ENCODE results near the gene PCSK2. TPM values are rescaled to one million over a fixed set of nuclear protein-coding genes. Genes with fewer than 3 reads are reported as not detected.
A peak's percentile ranks its signal among the peaks of the same experiment; 100 is the strongest.

Gene PCSK2
- total RNA-seq, 2 experiments from 2014 or later: not detected

- H3K4me3 Mint-ChIP-seq: no peak overlapping the region
- H3K9me3 Mint-ChIP-seq: no peaks in the 10 kb centered on the region
- peaks cover 7% of the 10 kb centered on the region for H3K27me3 Mint-ChIP-seq
- no peaks in the 10 kb centered on the region for H3K36me3 Mint-ChIP-seq (ENCODE audit: low read depth)
- H3K27ac Mint-ChIP-seq: no peak overlapping the region
- DNase-seq: no peak
- H3K4me1 Mint-ChIP-seq: peaks cover 8% of the 10 kb centered on the region
- ChIA-PET POLR2A (no interaction called here), CTCF (no interaction called here)
These were observed 229.4 kb downstream of the PCSK2 start for GRCh38 chr20:17456279-17456678.

DNA sequence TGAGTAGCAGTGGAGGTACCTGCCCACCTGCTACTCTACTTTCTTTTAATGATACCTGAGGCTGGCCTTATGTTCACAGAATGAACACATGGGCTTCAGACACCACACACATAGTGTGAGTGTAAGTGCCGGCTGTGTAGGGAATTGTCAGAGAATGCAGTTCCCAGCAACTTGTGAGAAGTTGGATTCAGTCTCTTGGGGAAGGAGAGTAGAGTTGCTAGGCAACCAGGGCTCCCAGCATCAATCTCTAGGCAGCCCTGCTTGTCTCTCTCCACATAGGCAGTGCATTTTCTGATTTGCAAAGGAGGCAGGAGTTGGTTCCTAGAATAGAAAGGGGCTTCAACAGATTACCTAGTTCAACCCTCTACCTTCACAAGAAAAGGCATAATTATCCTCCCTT is 230.2 kb downstream of the PCSK2 start:
- peaks cover 7% of the 10 kb centered on the region for H3K27me3 Mint-ChIP-seq
- no peaks in the 10 kb centered on the region for H3K36me3 Mint-ChIP-seq (ENCODE audit: low read depth)
- H3K27ac Mint-ChIP-seq: no peak overlapping the region
- peaks cover 8% of the 10 kb centered on the region for H3K4me1 Mint-ChIP-seq
- ChIA-PET POLR2A (no interaction called here), CTCF (no interaction called here)
- DNase-seq: no peak
- H3K9me3 Mint-ChIP-seq: no peaks in the 10 kb centered on the region
- H3K4me3 Mint-ChIP-seq: no peak overlapping the region

DNA sequence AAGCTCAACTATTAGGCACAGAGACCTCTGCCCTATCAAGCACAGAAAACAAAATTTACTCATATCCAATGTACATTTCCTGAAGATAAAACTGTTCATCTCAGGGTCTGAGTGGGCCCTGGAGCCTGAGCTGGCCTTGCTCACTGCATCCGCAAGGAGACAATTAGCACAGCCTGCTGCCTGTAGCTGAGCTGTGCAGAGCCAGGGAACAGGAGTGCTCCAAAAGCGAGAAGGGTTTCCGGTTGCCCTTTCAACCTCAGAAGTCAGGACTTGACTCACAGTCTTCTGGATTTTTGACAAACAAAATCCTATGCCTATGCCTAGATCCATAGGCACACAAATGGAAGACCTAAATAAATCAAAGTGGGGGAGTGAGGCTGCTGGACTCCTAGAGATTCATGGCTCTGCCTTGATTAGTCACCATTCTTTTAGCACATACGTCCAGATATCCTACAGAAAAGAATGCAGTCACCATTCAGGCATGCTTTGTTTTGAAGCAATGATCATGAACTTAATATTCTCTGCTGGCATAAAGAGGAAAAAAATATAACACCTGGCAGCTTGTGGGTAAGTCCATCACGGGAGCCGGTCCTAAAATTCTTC is 230.8 kb downstream of the PCSK2 start:
- Mint-ChIP-seq H3K27ac (no peak overlapping the region), H3K36me3 (ENCODE audit: low read depth) (no peaks in the 10 kb centered on the region), H3K4me3 (no peak overlapping the region), H3K4me1 (peaks cover 8% of the 10 kb centered on the region), H3K27me3 (peaks cover 10% of the 10 kb centered on the region), H3K9me3 (no peaks in the 10 kb centered on the region)
- CTCF ChIA-PET: no interaction called here
- POLR2A ChIA-PET: no interaction called here
- DNase-seq: no peak

DNA sequence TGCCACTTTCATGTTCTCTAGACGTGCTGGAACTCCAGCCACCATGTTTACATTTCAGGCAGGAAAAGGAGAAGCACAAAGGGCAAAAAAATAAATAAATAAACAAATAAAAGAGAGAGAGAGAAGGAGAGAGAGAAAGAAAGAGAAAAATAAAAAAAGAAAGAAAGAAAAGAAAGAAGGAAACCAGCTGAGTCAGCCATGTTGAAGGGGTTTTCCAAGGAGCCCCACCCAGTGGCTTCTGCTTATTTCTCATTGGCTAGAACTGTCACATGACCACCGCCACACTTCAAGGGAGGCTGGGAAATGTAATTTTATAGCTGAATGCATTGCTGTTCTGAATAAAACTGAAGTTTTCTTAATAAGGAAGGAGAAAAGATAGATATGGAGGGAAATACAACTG is 233.3 kb downstream of the PCSK2 start:
- DNase-seq: no peak
- ChIA-PET POLR2A (no interaction called here), CTCF (no interaction called here)
- H3K4me1 Mint-ChIP-seq: peaks cover 8% of the 10 kb centered on the region
- no peaks in the 10 kb centered on the region for H3K9me3 Mint-ChIP-seq
- no peaks in the 10 kb centered on the region for H3K36me3 Mint-ChIP-seq (ENCODE audit: low read depth)
- peak overlapping the region; percentile 51 for H3K27ac Mint-ChIP-seq
- H3K4me3 Mint-ChIP-seq: no peak overlapping the region
- peaks cover 11% of the 10 kb centered on the region for H3K27me3 Mint-ChIP-seq

- Mint-ChIP-seq H3K27me3 (peaks cover 11% of the 10 kb centered on the region), H3K4me1 (peaks cover 8% of the 10 kb centered on the region), H3K4me3 (no peak overlapping the region), H3K36me3 (ENCODE audit: low read depth) (no peaks in the 10 kb centered on the region), H3K27ac (no peak overlapping the region), H3K9me3 (no peaks in the 10 kb centered on the region)
- no peak for DNase-seq
- CTCF ChIA-PET: interaction anchor here (0.6 kb wide), 1 partner anchor 535 kb away, joined by 5 read pairs; no protein-coding TSS in a partner anchor
- POLR2A ChIA-PET: no interaction called here
These were observed 235.1 kb downstream of the PCSK2 start for GRCh38 chr20:17461941-17462340.

GRCh38 chr20:17463711-17464110 is 236.9 kb downstream of the PCSK2 start:
- ChIA-PET POLR2A (no interaction called here), CTCF (no interaction called here)
- Mint-ChIP-seq H3K27ac (no peak overlapping the region), H3K4me1 (peaks cover 8% of the 10 kb centered on the region), H3K36me3 (ENCODE audit: low read depth) (no peaks in the 10 kb centered on the region), H3K9me3 (no peaks in the 10 kb centered on the region), H3K4me3 (no peak overlapping the region), H3K27me3 (peaks cover 11% of the 10 kb centered on the region)
- DNase-seq: no peak

GRCh38 chr20:17465236-17465635 is 238.4 kb downstream of the PCSK2 start:
- ChIA-PET CTCF (no interaction called here), POLR2A (no interaction called here)
- Mint-ChIP-seq H3K27ac (no peak overlapping the region), H3K4me1 (peaks cover 6% of the 10 kb centered on the region), H3K9me3 (no peaks in the 10 kb centered on the region), H3K36me3 (ENCODE audit: low read depth) (no peaks in the 10 kb centered on the region), H3K27me3 (peaks cover 11% of the 10 kb centered on the region), H3K4me3 (no peak overlapping the region)
- DNase-seq: no peak

DNA sequence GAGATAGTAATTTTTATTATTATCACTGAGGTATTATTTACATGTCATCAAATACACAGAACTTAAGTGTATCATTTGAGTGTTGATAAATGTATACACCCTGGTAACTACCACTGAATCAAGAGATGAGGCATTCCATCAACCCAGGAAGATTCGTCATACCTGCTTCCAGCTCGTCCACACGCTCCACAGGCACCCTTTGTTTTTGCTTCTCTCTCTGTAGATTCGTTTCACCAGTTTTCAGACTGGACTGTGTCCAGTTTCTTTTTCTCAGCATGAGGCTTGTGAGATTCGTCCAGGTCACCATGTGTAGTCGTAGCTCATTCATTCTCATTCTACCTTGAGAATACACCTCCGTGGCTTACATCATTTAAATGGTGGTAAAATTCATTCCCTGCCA is 239.8 kb downstream of the PCSK2 start:
- Mint-ChIP-seq H3K27ac (no peak overlapping the region), H3K36me3 (ENCODE audit: low read depth) (no peaks in the 10 kb centered on the region), H3K4me1 (no peaks in the 10 kb centered on the region), H3K4me3 (no peak overlapping the region), H3K9me3 (no peaks in the 10 kb centered on the region), H3K27me3 (peaks cover 11% of the 10 kb centered on the region)
- ChIA-PET CTCF (interaction anchor here (0.9 kb wide), 1 partner anchor 35 kb away, joined by 3 read pairs; no protein-coding TSS in a partner anchor), POLR2A (no interaction called here)
- DNase-seq: no peak

GRCh38 chr20:17467120-17467655 is 240.3 kb downstream of the PCSK2 start:
- ChIA-PET POLR2A (no interaction called here), CTCF (interaction anchor here (0.6 kb wide), 1 partner anchor 1762 kb away, joined by 4 read pairs; no protein-coding TSS in a partner anchor)
- H3K4me3 Mint-ChIP-seq: no peak overlapping the region
- no peak overlapping the region for H3K27ac Mint-ChIP-seq
- no peak for DNase-seq
- H3K4me1 Mint-ChIP-seq: no peaks in the 10 kb centered on the region
- H3K36me3 Mint-ChIP-seq (ENCODE audit: low read depth): no peaks in the 10 kb centered on the region
- no peaks in the 10 kb centered on the region for H3K9me3 Mint-ChIP-seq
- peaks cover 11% of the 10 kb centered on the region for H3K27me3 Mint-ChIP-seq

DNA sequence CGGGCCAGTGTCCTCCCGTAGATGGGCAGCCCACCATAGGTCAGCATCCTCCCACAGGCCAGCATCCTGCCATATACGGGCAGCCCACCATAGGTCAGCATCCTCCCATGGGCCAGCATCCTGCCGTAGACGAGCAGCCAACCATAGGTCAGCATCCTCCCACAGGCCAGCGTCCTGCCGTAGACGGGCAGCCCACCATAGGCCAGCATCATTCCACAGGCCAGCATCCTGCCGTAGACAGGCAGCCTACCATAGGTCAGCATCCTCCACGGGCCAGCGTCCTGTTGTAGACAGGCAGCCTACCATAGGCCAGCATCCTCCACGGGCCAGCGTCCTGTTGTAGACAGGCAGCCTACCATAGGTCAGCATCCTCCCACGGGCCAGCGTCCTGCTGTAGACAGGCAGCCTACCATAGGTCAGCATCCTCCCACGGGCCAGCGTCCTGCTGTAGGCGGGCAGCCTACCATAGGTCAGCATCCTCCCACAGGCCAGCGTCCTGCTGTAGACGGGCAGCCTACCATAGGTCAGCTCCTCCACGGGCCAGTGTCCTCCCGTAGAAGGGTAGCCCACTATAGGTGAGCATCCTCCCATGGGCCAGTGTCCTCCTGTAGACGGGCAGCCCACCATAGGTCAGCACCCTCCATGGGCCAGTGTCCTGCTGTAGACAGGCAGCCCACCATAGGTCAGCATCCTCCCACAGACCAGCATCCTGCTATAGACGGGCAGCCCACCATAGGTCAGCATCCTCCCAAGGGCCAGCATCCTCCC is 241.4 kb downstream of the PCSK2 start:
- POLR2A ChIA-PET: no interaction called here
- H3K4me3 Mint-ChIP-seq: no peak overlapping the region
- H3K36me3 Mint-ChIP-seq (ENCODE audit: low read depth): no peaks in the 10 kb centered on the region
- no peak overlapping the region for H3K27ac Mint-ChIP-seq
- CTCF ChIA-PET: no interaction called here
- H3K27me3 Mint-ChIP-seq: peaks cover 4% of the 10 kb centered on the region
- H3K9me3 Mint-ChIP-seq: no peaks in the 10 kb centered on the region
- DNase-seq: no peak
- no peaks in the 10 kb centered on the region for H3K4me1 Mint-ChIP-seq

DNA sequence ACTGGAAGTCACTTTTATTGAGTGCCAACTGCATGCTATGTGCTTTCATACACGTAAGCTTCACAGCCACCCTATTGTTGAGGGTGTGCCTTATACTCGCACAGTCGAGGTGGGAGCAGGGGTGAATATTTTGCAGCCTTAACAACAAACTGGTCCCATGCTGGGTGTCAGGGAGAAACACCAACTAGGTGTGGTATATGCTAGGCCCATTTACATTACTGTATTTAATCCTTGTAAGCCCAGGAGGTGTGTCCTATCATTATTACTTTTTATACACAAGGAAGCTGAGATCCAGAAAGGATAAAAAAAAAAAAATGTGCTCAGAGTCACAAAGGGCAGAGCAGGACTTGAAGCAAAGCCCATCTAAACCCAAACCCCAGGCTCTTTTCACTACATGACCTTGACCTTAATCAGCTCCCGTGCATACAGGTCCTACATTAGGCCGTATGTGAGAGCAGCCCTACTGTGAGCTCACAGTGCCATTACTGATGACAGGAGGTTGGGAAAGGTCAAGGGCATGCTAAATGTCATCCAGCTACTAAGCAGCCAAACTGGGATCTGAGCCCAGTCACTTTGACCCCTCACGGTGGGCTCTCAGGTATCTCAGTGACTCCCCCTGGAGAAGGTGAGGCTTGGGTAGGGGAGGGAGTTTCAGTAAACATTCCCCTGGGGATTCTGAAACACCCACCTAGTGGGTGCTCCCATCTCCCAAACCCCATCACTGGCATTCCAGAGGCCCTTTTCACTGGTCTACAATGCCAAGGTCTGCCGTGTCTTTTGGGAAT is 242.6 kb downstream of the PCSK2 start:
- no peak for DNase-seq
- H3K4me3 Mint-ChIP-seq: no peak overlapping the region
- no peak overlapping the region for H3K27ac Mint-ChIP-seq
- ChIA-PET POLR2A (no interaction called here), CTCF (interaction anchor here (0.6 kb wide), 2 partner anchors 1435 to 1885 kb away, joined by 3 to 4 read pairs; no protein-coding TSS in a partner anchor)
- H3K36me3 Mint-ChIP-seq (ENCODE audit: low read depth): no peaks in the 10 kb centered on the region
- H3K4me1 Mint-ChIP-seq: no peaks in the 10 kb centered on the region
- H3K27me3 Mint-ChIP-seq: peaks cover 2% of the 10 kb centered on the region
- H3K9me3 Mint-ChIP-seq: no peaks in the 10 kb centered on the region

DNA sequence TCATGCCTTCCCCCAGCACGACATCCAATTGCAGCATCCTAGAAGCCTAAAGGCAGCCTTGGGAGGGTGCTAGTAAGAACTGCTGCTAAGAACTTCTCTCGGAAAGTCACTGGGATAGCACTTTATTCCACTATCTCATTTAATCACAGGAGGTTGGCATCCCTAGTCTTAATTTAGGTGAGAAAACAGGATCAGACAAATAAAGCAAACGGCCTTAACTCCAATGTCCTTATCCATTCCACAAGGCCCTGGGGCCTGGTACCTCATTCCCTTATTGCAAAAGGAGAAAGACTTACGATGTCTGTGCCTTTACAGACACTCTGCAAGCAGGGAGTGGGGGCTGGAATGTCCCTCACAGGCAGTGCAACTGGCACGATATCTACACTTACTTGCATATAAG is 243.7 kb downstream of the PCSK2 start:
- no peak overlapping the region for H3K4me3 Mint-ChIP-seq
- no peak overlapping the region for H3K27ac Mint-ChIP-seq
- no peaks in the 10 kb centered on the region for H3K9me3 Mint-ChIP-seq
- ChIA-PET POLR2A (no interaction called here), CTCF (no interaction called here)
- no peaks in the 10 kb centered on the region for H3K27me3 Mint-ChIP-seq
- no peak for DNase-seq
- no peaks in the 10 kb centered on the region for H3K4me1 Mint-ChIP-seq
- no peaks in the 10 kb centered on the region for H3K36me3 Mint-ChIP-seq (ENCODE audit: low read depth)

DNA sequence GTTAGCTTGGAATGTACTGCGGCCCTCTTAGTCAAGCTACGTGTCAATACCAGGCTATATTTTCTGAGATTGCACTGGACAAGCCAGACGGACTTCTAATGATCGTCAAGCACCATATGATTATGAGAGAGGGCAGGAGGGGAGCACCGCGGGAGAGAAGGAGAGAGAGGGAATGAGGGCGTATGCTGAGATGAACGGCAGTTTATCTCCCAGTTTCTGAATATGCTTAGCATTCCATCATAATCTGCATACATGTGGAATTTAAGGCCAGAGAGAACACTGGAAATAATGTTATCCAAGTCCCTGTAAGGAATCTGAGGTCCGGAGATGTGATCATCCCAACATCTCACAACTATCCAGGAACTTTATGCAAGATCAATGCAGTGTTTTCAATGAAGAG is 244.1 kb downstream of the PCSK2 start:
- H3K9me3 Mint-ChIP-seq: no peaks in the 10 kb centered on the region
- DNase-seq: no peak
- no peak overlapping the region for H3K27ac Mint-ChIP-seq
- H3K4me1 Mint-ChIP-seq: no peaks in the 10 kb centered on the region
- ChIA-PET CTCF (no interaction called here), POLR2A (no interaction called here)
- H3K4me3 Mint-ChIP-seq: no peak overlapping the region
- no peaks in the 10 kb centered on the region for H3K27me3 Mint-ChIP-seq
- no peaks in the 10 kb centered on the region for H3K36me3 Mint-ChIP-seq (ENCODE audit: low read depth)

All from activated CD4-positive, alpha-beta T cell treated with anti-CD3 and anti-CD28 coated beads, Interleukin-2, amount 10 ng/mL, durations not matched to agents 7 days and 5 days (primary cell).